Ureter (tissue), 1 donor: ENCODE data around the gene LINGO1. TPM values are rescaled to one million over a fixed set of nuclear protein-coding genes. Genes with fewer than 3 reads are reported as not detected.

Experiments
- DNase-seq: peaks from one replicate; pipeline ENCODE4 v3.0.0-alpha.2; 2020; ENCODE audit warnings: low spot score
- total RNA-seq: library from RNA; stranded (reverse); gene quantifications from one replicate; pipeline ENCODE4 v1.2.4, GENCODE V29; 2023
- donor health status: DM: yes; HTN: yes; CAD: no.

Gene LINGO1
- total RNA-seq, 1 donor from 2014 or later: 1.7 TPM

DNA sequence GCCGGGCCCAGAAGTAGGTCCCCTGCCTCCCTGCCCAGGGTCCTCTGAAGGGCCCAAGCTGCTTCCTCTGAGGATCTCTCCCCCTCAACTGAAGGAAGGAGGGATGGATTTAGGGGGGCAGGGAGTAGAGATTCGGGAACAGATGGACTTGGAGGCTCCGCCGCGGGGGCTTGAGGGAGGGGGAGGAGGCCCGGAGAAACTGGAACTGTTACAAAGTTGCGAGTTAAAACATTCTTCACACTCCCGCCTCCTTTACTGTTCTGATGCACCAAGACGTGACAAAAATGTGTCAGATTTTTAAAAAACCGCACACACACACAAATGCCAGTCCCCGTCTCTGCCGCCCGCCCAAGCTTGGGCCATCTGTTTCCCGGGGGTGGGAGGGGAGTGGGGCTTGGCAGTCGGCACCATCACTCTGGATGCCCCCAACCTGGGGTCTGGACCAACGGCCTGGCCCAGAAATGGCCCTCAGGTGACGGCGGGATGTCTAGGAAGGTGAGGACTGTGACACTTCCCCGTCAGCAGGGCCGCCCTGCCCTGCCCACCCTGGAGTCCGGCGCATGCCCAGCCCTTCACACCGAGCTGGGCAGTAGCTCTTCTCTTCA is 25.0 kb upstream of the LINGO1 start:
- no peak for DNase-seq

DNA sequence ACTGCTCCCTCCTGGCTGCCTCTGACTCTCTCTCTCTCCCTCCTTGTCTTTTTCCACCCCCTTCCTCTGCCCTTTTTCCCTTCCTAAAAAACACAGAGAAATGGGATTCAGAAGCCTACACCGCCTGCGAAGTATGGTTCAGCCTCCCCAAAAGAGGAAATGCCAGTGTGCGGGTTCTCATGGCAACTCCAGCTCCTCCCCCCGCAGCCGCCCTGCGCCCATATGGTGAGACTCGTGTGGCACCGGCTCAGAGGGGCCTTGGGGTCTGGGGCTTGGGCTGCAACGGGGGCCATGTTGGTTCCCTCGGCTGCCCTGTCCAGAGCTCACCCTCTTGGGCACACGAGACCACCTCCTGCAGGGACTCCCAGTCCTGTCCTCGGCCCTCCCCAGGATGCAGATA is 23.6 kb upstream of the LINGO1 start:
- DNase-seq: no peak

DNA sequence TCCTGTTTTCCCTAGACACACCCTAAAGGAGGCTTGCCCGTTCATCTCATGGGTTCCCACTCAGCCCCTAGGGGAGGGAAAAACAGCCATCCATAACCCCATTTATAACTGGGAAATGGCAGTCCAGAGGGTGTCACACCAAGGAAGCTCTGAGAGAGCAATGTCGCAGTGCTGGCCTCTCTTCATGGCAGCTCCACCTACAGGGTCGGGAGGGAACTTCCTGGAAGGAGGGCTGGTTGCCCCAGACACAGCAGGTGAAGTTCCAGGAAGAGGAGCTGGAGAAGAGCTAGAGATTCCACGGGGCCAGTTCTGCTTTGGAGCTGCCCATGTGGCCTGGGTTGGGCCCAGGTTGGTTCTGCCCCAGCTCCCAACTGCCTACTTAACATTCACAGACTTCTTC is 22.3 kb upstream of the LINGO1 start:
- DNase-seq: no peak

DNA sequence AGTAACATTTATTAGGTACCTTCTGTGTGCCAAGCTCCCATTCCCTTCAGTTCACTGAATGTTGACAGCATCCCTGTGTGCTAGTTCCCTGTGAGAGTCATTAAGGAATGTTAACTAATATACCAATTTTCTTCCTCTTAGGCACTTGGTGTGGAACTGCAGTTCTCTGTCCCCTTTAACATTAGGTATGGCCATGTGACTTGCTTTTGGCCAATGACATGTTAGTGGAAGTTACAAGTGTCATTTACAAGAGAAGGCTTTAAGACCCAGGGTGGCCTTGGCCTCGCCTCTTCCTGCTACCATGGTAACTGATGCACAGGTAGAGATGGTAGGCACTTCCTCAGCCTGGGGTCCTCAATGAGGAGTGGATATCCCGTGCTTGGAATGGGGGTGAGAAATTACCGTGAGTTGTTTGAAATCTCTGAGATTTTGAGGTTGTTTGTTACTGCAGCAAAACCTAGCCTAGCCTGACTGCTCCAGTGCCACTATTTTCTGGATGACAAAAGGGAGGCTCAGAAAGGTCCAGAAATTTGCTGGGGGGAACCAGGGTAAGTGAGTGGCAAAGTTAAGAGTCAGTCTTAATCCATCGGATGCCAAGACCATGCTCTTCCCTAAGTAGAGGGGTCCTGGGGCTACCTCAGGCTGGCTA is 21.2 kb upstream of the LINGO1 start:
- DNase-seq: no peak

DNA sequence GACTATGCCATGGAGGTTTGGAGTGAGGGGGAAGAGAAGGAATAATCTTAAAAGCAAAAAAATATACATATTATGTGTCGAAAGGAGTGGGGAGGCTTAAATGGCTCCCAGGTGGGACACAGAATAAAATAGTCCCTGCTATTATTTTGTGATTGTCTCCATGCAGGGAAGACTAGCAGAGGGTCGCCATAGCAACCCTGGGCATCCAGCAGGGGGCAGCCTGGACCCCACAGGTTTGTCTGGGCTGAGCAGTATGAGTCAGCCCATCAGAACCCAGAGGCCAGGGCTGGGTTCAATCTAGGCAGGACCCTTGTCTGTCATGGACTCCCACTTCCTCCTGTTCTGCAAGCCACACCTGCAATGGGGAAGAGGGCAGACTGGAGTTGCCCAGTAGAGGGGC is 17.6 kb upstream of the LINGO1 start:
- DNase-seq: no peak

DNA sequence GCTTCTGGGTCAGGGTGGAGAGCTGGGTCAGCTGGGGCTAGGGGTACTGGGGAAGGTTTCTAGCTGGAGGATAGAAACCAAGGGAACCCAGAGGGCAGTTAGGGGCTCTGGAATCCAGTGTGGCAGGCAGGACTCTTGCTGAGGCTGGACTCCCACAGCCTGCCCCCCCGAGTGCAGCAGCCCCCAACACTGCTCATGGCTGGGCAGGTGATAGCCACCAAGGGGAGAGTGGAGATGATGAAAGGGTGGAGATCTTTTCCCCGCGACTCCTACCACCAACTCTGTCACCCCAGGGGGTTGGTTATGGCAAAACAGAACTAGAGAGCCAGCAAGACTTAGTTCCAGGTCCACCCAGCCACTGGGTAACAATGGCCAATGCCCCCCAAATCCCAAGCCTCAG is 16.9 kb upstream of the LINGO1 start:
- DNase-seq: no peak

DNA sequence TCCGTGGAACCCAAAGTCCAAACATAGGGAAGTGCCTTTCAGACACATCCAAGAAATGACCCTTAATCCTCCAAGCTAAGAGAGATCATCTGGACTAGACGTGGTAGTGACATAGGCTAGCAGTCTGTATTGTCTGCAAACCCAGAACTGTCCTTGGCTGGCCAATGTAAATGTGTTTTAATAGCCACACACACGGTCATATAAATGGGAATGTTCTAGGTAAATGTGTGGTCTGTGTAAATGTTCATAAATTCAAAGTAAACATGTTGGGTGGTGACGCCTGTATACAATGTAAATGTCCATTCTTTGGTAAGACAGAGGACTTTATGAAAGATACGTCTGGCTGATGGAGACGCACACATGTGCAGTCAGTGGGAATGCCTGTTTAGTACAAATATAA is 16.3 kb upstream of the LINGO1 start:
- DNase-seq: no peak

DNA sequence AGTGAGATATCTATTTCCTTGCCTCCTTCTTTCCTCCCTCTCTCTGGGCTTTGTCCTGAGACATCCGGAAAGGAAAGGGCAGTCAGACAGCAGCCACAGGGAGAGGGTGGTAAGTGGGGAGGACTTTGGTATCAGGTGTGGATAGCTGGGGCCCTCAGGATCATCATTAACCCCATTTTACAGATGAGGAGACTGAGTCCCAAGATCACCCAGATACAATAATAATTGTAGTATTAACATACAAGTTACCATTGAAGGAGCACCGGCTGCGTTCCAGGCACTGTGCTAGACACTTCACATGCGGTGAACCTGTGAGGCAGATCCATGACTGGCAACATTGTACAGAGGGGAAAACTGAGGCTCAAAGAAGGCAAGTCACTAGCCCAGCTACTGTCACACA is 15.2 kb upstream of the LINGO1 start:
- DNase-seq: no peak

DNA sequence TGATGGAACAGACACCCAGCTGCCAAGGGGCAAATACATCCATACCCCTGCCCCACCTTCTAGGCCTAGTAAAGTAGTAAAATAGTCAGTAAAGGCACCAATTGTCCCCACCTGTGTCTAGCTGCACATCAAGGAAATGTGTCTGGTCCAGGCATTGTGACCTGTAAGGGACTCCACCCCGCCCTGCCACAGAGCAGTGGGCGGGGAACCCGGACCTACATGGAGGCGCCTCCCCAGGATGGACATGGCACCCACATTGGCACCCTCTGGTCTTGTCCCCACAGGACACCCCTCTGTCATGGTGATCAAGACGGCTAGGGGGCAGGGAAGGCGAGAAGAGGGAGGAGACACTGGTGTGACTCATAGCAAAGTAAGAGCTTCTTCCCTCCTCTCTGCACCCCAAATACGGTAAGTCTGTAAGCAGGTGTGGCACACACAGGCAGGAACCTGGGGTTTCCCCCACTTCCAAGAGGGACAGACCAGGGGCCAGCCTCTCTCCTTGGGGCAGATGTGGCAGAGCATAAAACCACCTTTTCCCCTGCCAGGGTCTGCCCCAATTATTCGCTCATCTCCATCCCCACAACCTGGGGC is 13.5 kb upstream of the LINGO1 start:
- DNase-seq: no peak

DNA sequence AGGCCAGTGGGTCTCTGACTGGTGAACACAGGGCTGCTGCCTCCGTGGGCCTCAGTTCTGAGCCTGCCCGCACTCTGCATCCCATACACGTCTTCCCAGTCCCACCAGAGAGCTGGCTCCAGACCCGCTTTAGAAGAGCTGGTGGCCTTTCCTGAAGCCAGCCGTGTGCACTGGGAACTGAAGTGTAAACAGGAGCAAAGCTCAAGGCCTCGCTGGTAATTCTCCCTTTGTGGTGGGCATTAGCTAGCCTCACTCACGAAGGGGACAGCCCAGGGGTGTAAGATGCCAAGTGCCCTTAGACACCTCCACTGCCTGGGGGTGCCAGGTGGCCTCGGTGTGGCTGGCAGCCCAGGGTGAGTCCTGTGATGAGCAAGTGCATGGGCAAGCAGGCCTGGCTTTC is 12.9 kb upstream of the LINGO1 start:
- no peak for DNase-seq

DNA sequence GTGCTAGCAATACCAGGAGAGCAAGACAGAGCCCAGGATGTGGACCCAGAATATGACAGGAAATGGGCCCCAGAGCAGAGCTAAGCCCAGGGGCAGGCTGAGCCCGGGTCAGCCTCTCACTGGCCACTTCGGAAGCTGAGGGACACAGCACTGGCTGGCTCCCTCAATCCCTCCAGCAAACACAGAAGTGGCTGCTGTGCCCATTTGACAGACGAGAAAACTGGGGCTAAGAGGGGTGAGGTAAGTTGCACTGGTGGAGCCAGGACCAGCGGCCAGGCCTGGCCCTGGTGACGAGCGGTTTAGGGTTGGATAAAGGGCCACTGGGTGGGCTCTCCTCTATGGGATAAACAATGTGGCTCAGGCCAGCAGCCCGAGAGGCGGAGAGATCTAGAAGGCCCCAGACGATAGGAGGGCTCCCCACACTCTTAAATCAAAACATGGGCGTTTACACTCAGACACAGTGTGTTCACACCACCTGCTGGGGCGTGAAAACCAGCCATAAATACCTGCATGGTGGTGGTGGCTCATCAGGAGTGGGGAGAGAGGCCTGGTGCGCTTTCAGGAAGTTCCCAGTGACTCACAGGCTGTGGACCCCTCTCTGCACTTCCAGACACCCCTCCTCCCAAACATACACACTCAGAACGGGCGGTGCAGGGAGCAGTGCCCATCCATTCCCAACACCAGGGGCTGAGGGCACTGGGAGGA is 12.0 kb upstream of the LINGO1 start:
- DNase-seq: no peak

DNA sequence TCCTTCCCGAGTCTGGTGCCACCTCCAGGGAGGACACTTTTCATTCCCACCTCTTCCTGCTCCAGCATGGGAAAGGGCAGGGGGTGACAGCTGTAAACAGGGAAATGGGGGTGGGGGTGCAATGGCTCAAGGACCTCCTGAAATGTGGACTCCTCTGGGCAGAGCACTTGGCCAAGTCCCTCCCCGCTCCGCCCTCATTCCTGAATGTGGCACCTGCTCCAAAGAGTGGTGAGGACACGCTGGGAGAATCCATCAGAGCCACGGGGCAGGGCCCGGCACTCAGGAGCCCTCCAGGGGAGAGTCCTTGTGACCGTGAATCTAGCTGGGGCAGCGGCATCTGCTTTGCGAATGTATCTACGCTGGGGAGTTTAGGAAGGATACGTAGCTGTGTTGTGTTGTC is 11.1 kb upstream of the LINGO1 start:
- DNase-seq: no peak

DNA sequence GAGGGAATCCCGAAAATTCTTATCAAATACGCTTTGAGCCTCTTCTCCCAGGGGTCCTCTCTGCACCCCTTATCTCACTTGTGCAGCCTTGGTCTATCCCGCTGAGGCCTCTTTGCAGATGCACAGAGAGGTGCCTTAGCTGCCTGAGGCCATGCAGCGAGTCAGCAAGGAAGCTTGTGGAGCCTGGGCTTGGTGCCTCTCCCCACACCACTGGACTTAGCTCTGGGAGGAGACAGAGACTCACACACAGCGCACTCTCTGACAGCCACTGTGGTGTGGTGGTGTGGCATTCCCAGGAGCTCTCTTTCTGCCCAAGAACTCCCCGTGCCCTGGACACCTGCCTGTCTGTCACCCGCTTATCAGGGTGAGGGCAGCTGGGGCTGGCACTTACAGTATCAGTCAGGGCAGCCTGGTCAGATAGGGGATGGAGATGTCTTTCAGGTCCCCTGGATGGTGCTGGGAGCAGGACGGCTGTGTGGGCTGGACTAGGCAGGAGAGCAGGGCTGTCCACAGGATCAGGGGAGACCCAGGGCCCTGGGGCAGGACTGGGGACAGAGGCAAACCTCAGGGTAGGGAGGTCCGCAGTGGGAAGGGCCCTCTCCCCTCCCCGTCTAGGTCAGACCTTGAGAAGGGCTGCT is 10.2 kb upstream of the LINGO1 start:
- no peak for DNase-seq

DNA sequence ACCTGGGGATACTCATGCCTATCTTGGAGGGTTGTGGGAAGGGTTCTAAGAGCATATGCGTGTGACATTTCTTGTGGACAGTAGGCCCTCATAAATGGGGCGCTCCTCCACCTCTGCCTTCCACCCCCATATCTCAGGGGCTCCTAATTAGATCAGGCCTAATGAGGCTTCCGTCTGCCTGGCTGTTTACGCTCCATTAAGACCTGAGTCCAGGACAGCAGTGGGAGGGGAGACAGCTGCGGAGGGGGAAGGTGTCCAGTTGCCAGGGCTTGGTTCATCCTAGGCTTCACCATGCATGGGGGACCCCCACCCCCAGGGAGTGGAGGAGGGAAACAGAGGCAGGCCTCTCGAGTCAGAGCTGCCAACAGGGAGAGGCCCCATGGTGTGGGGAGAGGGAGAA is 9.3 kb upstream of the LINGO1 start:
- no peak for DNase-seq

DNA sequence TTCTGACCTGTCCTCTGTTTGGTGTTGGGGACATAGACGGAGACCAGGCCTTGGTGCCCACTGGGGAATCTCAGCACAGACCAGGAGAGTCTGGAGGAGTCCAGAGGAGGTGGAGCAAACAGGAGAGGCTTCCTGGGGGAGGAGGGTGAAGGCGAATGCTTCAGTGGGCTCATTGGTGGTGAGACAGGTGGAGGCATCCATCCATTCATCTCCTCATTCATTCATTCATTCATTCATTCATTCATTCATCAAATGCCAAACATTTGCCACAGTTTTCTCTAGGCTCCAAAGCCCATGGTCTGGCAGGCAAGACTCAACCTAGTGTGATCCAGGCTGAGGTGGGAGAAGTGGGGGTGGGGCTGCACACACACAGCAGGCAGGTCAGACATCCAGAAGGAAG is 7.9 kb upstream of the LINGO1 start:
- no peak for DNase-seq

DNA sequence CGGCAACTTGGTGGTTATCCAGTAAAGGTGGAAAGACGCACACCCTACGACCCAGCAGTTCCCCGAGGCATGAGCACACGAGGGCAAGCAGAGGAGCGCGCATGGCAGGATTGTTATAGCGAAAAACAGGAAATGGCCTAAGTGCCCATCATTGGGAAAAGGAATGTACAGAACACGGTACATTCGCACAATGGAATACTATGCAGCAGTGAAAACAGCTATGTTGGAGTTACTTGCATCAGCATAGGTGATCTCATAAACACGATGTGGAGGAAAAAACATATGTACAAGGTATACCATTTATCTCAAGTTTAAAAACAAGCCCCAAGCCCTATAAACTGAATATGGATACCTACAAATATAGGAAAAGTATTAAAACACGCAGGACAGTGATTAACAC is 6.7 kb upstream of the LINGO1 start:
- no peak for DNase-seq

DNA sequence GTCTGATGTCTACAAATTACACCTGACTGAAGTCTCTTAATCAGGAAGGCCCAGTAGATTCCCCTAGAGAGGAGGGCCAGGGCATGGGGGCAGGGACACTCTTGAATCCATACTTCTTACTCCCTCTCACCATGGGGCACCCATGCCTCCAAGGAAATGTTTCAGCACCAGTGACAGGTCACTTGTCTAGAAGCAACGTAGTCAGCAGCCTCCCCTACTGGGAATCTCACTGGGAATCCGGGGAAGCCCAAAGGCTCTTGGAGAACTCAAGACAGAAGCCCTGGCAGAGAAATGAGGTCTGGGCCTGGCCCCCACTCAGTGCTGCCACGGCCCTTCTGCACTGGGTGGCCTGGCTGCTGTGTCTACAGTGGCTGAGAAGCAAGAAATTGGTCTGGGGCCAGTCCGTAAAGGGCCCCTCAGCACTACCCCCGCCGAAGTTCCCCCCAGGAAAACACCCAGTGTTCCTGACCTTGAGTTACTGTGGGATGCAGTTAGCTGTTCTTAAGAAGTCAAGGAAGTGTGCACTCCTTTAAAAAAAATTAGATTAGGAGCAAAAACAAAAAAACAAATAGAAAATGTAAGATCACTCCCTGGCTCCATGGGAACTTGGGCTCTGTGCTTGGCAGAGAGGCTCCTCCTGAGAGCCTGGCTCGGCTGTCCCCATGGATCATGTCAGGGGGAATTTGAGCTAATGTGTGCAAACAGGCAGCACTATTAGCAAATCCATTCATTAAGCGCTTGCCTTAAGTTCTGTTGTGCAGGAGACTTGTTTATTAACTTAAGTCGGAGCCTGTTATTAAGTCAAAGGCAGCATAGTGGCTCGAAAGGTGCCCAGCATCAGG is 5.4 kb upstream of the LINGO1 start:
- no peak for DNase-seq

DNA sequence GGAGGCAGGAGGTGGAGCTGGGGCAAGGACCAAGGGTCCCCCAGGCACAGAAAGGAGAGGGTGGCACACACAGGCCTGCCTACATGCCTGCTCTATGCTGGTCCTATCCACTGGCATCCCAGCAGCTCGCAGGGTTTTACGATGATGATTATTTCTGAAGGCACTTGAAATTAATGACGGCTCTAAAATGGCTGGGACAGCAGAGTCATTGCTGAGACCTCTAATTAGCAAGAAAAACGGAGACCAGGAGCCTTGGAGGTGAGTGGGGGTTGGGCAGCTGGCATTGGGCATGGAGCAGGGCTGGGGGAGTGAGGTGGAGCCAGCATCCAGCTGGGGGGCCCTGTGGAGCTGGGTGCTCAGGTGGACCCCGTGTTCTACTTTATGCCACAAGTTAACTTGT is 3.5 kb upstream of the LINGO1 start:
- DNase-seq: no peak

DNA sequence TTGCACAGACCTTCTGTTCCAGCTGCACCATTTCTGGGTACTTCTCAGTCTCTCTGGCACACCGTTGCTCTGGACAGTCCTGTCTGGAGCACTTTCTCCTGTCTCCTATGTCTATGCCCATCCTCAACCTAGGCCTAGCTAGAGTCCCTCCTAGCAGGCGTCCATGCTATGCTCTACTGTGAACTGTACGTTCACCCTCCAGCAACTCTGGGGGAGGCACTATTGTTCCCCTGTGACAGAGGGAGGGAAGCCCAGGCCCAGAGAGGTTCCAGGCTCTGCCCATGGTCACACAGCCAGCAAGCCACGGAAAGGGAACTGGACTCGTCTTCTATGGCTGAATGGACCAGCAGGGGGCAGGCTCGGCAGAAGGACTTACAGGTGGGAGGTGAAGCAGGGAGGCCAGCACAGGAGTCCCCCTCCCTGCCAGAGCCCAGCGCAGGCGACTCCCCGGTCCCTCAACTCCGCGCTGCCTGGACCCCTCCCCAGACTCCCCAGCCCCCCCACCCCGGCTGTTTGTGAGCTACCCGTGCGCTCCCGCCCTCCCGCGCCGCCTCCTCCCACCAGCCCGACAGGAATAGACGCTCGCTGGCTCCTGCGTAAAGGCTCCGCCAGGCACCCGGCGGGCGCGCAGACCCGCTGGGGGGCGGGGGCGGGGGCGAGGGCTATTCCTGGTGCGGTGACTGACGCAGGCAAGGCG is 1.7 kb upstream of the LINGO1 start:
- DNase-seq: no peak

DNA sequence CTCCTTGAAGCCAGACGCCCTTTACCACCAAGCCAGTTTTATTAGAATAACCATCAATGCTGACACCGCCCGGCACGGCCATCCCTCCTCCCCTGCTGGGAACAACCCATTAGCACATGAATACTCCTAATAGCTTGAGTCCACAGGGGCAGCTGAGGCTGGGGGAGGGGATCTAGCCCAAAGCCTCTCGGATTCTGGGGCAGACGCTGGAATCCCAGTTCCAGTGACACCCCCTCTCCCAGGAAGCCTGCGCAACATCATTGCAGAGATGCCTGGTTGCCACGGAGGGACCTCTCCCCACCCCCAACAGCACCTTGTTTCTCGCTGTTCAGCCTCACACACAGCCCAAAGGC is 1.2 kb upstream of the LINGO1 start:
- no peak for DNase-seq
